ENCODE measurements around the gene TRIB2.

The TRIB2 gene

DNA sequence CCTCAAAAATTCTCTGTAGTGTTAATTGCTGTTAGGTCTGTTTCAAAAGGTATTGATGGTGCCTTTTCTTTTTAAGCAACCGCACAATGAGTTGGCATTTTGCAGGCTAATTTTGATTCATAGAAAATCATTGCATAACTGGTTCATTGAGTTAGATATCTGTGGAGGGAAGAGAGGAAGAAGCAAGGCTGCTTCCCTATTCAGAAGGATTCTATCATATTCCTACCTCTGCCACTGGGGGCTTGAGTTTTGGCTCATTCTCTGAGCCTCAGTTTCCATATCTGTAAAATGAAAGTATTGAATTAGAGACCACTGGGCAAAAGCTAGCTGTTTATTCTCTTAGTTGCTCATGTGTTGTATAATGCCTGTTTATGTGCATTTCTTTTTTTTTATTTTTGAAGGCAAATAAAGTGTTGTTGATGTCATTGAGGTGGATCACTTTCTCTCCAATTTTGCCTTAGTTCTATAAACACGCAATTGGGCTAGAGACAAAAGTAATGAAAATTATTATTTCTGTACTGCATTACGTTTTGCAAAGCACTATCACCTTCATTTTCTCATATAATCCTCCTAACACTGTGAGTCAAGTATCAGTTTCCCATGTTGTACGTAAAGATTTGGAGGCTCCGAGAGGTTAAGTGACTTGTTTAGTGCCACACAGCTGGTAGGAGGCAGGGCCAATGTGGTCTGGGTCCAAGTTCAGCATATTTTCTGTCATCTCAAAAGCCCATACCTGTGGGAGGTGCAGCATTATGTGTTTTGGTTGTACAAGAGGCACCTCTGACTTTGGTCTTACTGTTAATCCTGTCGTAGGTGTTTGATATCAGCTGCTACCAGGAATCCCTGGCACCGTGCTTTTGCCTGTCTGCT is 5.9 kb downstream of the TRIB2 start:
- peak overlapping the region; percentile 66 for H3K27ac Mint-ChIP-seq
- no peaks in the 10 kb centered on the region for H3K27me3 Mint-ChIP-seq
- no peaks in the 10 kb centered on the region for H3K9me3 Mint-ChIP-seq
- H3K4me3 Mint-ChIP-seq, result peak overlapping the region; percentile 96
- peaks cover 91% of the 10 kb centered on the region for H3K4me1 Mint-ChIP-seq
- H3K36me3 Mint-ChIP-seq, result peaks cover 18% of the 10 kb centered on the region

DNA sequence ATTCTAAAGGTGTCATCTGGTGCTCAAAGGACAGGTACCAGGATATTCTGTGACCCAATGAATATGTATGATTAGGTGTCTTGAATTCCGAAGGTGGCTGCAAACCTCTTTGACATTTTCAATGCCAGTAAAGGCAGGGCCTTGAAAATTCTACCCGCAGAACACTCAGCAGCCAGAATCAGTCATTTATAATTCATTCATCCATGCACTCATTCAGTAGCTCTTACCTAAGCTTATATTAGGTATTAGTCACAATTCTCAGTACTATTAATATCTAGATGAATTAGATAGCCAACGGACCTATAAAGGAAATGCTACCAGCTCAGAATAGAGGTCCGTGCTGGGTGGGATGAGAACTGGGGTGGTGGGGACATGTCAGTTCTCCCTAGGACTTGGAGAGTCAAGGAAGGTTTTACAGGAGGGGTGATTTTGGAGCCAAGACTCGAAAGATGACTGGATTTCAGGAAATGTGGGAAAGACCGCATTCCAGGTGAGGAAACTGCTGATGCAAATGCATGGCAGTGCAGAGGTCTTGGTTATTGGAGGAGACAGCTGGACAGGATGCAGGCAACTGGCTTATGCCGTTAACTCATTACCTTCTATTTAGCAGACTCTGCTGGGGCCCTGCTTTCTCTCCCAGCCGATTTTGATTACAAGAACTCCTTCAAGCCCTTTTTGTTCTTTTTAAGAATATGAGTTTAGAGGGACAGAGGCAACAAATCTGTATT is 7.2 kb downstream of the TRIB2 start:
- peaks cover 18% of the 10 kb centered on the region for H3K36me3 Mint-ChIP-seq
- H3K4me1 Mint-ChIP-seq, result peaks cover 100% of the 10 kb centered on the region
- peak overlapping the region; percentile 26 for H3K27ac Mint-ChIP-seq
- no peak overlapping the region for H3K4me3 Mint-ChIP-seq
- no peaks in the 10 kb centered on the region for H3K27me3 Mint-ChIP-seq
- no peaks in the 10 kb centered on the region for H3K9me3 Mint-ChIP-seq

DNA sequence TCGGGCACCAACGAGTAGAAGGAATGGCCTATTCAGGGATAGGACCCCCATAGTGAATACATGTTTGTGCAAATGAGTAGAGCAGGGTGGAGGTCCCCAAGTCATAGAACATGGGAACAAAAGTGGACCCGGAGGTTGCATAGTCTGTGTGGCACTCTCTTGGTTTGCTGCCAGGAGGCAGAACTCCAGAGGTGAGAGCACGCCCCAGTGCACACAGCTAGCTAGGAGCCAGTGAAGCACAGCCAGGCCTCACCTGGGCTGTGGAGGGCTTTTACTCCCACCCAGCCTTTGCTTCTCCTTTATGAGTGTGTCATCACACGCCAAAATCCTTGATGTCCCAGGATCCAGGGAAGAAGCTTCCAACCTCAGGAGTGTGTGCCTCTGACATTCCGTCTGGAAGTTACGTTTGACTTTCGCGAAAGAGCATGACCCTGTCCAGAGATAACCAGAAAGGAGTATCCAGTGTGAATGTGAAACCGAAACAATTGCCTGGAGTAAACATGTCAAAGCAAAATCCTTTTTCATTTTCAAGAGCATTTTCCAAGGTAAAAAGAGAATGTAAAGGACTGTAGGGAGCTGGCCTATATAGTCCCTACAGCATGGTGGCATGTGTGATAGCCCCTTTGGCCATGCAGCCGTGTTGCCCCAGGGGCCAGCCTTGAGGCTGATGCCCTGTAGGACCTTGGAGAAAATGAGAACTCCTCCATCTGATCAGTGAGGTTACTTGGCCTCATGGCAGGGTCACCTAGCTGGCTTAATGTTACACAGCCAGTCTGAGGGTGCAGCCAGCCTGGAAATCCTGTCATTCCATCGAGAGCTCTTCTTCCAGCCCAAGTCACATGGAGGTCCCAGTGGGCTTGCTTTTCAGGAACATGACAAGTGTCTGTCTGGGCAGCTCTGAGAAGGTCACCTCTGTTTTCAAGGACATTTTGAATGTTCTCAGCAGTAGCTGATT is 8.8 kb downstream of the TRIB2 start:
- H3K9me3 Mint-ChIP-seq, result no peaks in the 10 kb centered on the region
- peak overlapping the region; percentile 65 for H3K27ac Mint-ChIP-seq

DNA sequence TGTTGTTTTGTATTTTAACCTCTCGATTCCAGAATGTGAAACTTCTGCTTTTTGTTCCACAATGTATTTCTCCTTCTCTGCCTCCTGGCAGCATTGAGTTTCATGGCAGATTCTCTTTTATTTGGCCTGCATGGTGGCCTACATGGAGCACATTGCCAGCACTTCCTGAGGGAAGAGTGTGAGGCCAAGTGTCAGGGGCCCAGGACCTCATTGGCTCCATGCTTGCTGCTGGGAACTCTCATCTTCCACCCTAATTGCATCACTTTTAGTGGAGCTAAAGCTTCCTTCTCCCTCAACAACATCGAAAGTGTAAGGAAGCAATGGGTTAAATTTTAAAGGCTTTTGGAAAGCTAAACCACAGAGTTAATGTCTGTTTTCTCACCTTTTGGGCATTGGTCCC is 9.5 kb downstream of the TRIB2 start:
- H3K36me3 Mint-ChIP-seq, result peaks cover 26% of the 10 kb centered on the region

More for the DNA sequence above, 8.8 kb downstream of the TRIB2 start:
- peaks cover 100% of the 10 kb centered on the region for H3K4me1 Mint-ChIP-seq
- no peaks in the 10 kb centered on the region for H3K27me3 Mint-ChIP-seq
- H3K36me3 Mint-ChIP-seq, result peaks cover 21% of the 10 kb centered on the region
- peak overlapping the region; percentile 23 for H3K4me3 Mint-ChIP-seq

DNA sequence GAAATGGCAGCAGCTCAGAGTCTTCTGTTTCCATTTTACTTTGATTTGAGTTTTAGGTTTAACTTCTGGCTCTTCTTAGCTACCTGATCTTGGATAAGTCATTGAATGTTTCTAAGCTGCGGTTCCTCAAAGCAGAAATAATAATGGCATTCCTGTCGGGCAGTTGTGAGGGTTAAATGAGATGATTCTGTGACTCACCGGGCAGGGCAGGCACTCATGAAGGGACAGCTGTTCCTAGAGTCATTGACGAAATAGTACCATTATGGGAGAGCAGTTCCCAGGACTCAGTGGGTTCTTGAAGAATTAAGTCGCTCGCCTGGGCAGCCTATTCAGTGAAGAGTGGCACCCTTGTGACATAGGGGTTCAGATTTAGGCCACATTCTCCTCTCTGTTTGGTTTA is 10.3 kb downstream of the TRIB2 start:
- no peak overlapping the region for H3K27ac Mint-ChIP-seq
- H3K9me3 Mint-ChIP-seq, result no peaks in the 10 kb centered on the region
- H3K4me1 Mint-ChIP-seq, result peaks cover 100% of the 10 kb centered on the region
- peaks cover 27% of the 10 kb centered on the region for H3K36me3 Mint-ChIP-seq
- no peak overlapping the region for H3K4me3 Mint-ChIP-seq
- no peaks in the 10 kb centered on the region for H3K27me3 Mint-ChIP-seq

More for the DNA sequence above, 9.5 kb downstream of the TRIB2 start:
- Mint-ChIP-seq H3K4me1 (peaks cover 100% of the 10 kb centered on the region), H3K27ac (no peak overlapping the region), H3K4me3 (peak overlapping the region; percentile 11), H3K9me3 (no peaks in the 10 kb centered on the region), H3K27me3 (no peaks in the 10 kb centered on the region)

DNA sequence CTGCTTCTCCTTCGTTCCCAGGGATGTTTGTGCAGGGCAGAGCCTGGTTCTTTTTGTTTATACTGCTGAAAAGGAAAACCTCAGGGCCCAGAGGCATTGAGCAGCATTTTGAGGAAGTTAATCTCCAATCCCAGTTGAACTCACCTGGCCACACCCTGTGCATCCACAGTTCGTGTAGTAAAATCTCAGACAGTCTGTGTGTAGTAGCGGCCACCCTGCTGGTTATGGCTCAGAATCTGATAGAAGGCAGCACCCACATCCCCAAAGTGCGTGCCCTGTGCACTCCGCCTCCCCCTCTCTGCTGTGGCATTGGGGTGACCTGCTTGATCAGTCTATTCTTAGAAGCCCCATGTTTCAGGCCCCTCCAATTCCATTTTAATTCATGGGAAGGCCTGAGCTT is 10.9 kb downstream of the TRIB2 start:
- no peaks in the 10 kb centered on the region for H3K9me3 Mint-ChIP-seq
- H3K36me3 Mint-ChIP-seq, result peaks cover 27% of the 10 kb centered on the region
- no peaks in the 10 kb centered on the region for H3K27me3 Mint-ChIP-seq
- peak overlapping the region; percentile 32 for H3K27ac Mint-ChIP-seq
- peak overlapping the region; percentile 58 for H3K4me3 Mint-ChIP-seq
- peaks cover 99% of the 10 kb centered on the region for H3K4me1 Mint-ChIP-seq

DNA sequence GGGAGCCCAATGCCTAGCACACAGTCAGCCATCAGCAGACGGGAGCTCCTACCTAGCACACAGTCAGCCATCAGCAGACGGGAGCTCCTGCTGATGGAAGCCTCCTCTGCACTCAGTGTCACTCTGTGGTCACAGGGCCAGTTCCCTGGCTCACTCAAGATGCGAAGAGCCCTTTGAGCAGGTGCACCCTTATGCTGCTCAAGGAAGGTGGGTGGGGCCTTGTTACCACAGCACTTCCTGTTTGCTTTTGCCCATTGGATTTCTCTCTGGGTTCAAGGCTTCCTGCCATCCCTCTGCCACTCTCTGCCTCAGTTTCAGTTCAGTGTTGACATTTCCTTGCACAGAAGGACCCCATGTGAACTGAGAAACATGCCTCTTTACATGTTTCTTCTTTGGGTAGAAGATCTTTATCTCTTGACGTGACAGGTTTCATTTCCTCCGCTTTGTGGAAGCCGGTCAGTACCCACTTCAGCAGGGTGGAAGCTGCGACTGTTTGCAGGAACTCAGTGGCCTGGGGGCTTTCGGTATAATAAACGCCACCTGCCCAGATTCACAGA is 11.6 kb downstream of the TRIB2 start:
- Mint-ChIP-seq H3K4me1 (peaks cover 99% of the 10 kb centered on the region), H3K27ac (peak overlapping the region; percentile 84), H3K4me3 (peak overlapping the region; percentile 58), H3K36me3 (peaks cover 26% of the 10 kb centered on the region), H3K27me3 (no peaks in the 10 kb centered on the region), H3K9me3 (no peaks in the 10 kb centered on the region)

DNA sequence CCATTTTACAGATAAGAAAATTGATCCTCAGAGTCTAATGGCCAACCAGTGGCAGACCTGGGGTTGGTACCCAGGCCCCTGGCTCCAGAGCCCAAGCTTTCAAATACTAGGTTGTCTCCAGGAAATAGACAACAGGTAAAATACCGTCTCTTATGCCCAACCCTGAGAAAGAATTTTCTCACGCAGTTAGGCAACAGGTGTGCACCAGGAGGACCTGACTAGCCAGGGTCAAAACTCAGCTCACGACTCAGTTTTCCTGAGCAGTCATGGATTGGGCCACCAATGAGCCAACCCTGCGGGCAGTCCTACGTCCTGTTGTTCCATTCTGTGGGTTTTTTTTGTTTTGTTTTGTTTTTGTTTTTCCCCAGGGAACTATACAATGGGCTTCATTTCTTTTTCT is 13.5 kb downstream of the TRIB2 start:
- peaks cover 14% of the 10 kb centered on the region for H3K36me3 Mint-ChIP-seq
- H3K27ac Mint-ChIP-seq, result peak overlapping the region; percentile 23
- H3K27me3 Mint-ChIP-seq, result no peaks in the 10 kb centered on the region
- H3K4me3 Mint-ChIP-seq, result no peak overlapping the region
- no peaks in the 10 kb centered on the region for H3K9me3 Mint-ChIP-seq
- H3K4me1 Mint-ChIP-seq, result peaks cover 97% of the 10 kb centered on the region

DNA sequence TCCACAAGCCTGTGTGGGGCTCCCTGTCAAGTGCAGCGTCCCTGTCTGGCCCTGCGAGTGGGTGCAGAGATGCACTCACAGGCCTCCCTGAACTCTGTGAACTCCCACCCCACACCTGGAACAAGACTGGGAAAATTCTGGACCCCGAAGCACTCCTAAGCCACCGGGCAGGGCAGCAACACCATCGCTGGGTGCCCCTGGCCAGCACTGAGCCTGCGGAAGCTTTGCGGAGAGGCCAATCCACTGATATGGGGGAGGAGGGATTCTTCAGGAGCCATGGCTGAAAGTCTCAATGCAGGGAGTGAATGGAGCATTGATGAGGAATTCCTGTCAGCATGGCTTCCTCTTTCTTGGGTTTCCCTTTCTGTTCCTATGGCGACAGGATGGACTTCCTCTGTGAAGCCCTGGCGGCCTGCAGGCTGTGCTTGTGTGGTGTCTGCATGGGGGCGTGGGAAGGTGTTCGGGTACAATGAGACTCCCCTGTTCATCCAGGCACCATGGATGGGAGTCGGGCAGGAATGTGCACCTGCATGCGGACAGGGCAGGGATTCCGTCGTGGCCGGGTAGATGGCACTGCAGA is 15.1 kb downstream of the TRIB2 start:
- no peak overlapping the region for H3K4me3 Mint-ChIP-seq
- peaks cover 95% of the 10 kb centered on the region for H3K4me1 Mint-ChIP-seq
- peaks cover 12% of the 10 kb centered on the region for H3K36me3 Mint-ChIP-seq
- H3K9me3 Mint-ChIP-seq, result no peaks in the 10 kb centered on the region
- peak overlapping the region; percentile 35 for H3K27ac Mint-ChIP-seq
- H3K27me3 Mint-ChIP-seq, result no peaks in the 10 kb centered on the region

DNA sequence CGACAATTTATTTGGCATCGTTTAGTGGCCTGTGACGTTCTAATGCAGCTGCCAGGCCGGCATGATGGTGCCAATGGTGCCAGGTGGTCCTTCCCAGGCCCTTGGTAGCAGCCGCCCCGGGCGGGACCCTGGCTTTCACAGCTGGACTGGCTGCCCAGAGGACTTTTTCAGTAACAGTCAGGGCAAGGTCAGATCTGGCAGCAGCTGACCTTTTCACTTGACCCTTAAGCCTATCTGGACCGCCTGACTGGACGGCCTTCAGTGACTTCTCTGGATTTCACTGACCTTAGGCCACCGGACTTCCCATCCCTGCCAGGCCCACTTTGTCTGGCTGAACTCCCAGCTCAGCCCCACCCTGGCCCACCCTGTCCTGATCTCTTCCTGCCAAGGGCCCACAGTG is 15.9 kb downstream of the TRIB2 start:
- peak overlapping the region; percentile 78 for H3K27ac Mint-ChIP-seq
- H3K4me1 Mint-ChIP-seq, result peaks cover 95% of the 10 kb centered on the region
- H3K36me3 Mint-ChIP-seq, result peaks cover 14% of the 10 kb centered on the region
- H3K9me3 Mint-ChIP-seq, result no peaks in the 10 kb centered on the region
- no peak overlapping the region for H3K4me3 Mint-ChIP-seq
- H3K27me3 Mint-ChIP-seq, result no peaks in the 10 kb centered on the region

DNA sequence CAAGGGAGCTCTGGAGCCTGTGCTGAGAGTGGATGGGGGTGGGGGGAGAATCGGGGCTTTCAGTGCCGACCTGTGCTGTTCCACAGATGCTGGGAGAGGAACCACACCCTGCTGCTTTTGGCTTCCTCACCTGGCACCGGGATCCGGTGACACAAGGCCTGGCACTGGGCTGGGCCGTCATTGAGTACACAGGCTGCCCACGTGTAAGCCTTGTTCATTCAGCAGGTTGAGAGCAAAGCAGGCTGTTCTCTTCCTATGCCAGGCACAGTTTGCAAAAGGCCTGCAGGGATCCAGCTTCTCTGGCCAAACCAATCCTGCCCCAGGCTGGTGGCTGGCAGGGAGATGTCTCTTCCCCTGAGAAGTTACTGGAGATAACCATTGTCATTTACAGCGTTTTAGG is 17.1 kb downstream of the TRIB2 start:
- H3K27ac Mint-ChIP-seq, result peak overlapping the region; percentile 55
- H3K36me3 Mint-ChIP-seq, result peaks cover 17% of the 10 kb centered on the region
- H3K9me3 Mint-ChIP-seq, result no peaks in the 10 kb centered on the region
- peaks cover 88% of the 10 kb centered on the region for H3K4me1 Mint-ChIP-seq
- no peaks in the 10 kb centered on the region for H3K27me3 Mint-ChIP-seq
- no peak overlapping the region for H3K4me3 Mint-ChIP-seq

DNA sequence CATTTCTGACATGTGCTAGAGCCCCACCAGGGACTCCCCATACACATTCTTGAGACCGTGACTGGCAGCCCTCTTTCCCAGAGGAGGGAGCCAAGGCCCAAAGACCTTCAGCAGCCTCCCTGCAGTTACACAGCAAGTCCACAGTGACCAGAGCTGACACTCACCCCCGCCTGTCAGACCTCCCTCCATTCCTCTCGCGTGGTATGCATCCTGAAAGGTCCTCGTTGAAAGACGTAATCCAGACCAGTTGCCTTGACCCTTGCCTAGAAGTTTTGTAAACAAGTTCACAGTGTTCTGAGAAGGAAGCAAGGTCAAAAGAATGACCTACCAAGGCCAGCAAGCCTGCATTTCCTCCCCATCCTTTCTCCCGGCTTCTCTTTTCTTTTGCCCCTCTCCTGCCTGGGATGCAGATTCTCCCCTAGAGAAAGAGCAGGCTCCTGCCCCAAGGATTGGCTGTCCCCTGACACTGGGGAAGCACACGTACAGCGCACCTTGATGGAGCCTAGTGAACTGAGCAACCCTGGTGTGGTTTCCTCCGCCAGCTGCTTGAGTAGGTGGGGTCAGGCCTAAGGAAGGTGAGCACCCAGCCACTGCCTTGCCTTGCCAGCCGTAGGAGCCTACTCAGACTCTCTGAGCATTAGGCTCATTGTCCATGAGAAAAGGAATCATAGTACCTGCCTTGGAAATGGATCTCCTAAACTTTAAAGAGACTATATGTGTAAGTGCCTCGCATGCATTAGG is 18.3 kb downstream of the TRIB2 start:
- no peak overlapping the region for H3K4me3 Mint-ChIP-seq
- no peaks in the 10 kb centered on the region for H3K27me3 Mint-ChIP-seq
- H3K4me1 Mint-ChIP-seq, result peaks cover 83% of the 10 kb centered on the region
- H3K27ac Mint-ChIP-seq, result peak overlapping the region; percentile 25
- no peaks in the 10 kb centered on the region for H3K9me3 Mint-ChIP-seq
- peaks cover 14% of the 10 kb centered on the region for H3K36me3 Mint-ChIP-seq

DNA sequence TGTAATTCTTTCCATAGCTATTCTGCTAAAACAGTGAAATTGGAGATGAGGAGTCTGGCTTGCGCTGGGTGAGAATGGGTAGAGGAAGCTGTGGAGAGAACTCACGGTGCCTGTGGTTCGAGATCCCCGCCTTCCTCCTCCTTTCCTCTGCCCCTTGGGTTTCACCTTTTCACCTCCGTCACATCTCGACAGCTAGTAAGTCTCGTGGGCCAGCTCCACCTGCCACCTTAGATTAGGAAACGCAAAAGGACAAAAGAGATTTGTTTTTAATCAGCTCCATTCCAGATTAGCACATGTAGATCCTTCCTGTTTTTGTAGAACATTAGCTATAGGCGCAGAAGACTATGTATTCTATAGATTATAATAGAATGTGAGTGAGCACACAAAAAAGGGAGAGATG is 20.6 kb downstream of the TRIB2 start:
- peak overlapping the region; percentile 69 for H3K27ac Mint-ChIP-seq

DNA sequence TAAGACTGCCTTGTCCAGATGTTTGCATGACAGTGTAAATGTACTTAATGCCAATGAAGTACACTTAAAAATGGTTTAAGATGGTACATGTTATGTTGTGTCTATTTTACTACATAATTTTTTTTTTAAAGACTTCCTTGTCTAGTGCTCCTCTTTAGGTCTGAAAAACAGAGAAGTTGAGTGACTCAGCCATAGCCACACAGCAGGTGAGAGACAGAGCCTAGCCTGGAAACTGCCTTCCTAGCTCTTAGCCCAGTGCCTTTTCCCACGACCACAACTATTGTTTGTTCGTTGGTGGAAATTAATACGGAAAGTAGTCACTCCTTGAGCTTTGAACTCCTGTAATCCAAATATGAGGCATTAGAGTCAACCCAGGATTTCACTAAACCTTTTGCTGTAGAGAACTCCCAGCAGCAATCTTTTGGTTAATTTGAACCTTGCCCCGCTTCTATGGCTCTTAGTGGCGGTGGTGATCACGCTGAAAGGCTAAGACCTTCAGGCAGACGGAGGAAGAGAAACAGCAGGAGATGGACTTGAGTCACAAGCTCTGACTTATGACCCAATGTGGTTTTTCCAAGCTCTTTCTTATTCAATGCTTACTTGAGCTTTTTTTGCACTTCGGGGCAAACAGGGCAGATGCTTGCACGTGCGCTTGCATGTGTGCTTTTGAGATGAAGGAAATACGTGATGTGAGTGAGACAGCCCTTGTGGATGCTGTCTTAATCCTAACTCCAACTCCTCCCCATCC is 21.2 kb downstream of the TRIB2 start:
- H3K36me3 Mint-ChIP-seq, result peaks cover 9% of the 10 kb centered on the region
- no peaks in the 10 kb centered on the region for H3K9me3 Mint-ChIP-seq
- no peaks in the 10 kb centered on the region for H3K27me3 Mint-ChIP-seq
- peaks cover 59% of the 10 kb centered on the region for H3K4me1 Mint-ChIP-seq
- no peak overlapping the region for H3K27ac Mint-ChIP-seq
- no peak overlapping the region for H3K4me3 Mint-ChIP-seq

More for the DNA sequence above, 20.6 kb downstream of the TRIB2 start:
- H3K4me1 Mint-ChIP-seq, result peaks cover 64% of the 10 kb centered on the region
- H3K4me3 Mint-ChIP-seq, result no peak overlapping the region
- H3K9me3 Mint-ChIP-seq, result no peaks in the 10 kb centered on the region
- H3K36me3 Mint-ChIP-seq, result peaks cover 9% of the 10 kb centered on the region
- H3K27me3 Mint-ChIP-seq, result no peaks in the 10 kb centered on the region

Measured in activated naive CD4-positive, alpha-beta T cell treated with anti-CD3 and anti-CD28 coated beads, Interleukin-2, amount 50 U/mL, for 24 hours (primary cell).